Pancreas (tissue), 10 donors: ENCODE results near the gene CCNT1. TPM values are rescaled to one million over a fixed set of nuclear protein-coding genes. Genes with fewer than 3 reads are reported as not detected.
A peak's percentile ranks its signal among the peaks of the same experiment; 100 is the strongest.

Source experiments
- ATAC-seq, 4 donors: fragments of 200-7000 bp; cut with Tn5 transposase; one replicate each; pipeline versions ENCODE4 v1.8.0 to v1.9.1; 2020; ENCODE audit warnings: mild to moderate bottlenecking in 4 of 4, moderate library complexity in 4 of 4
- DNase-seq, 6 donors: peaks; one replicate each; pipeline ENCODE4 v3.0.0-alpha.2; 2020
- FAIRE-seq: peaks from 2 replicates; lab custom pipeline; 2012; peaks lifted over from hg19 to GRCh38; lab: Jason Lieb, UNC
- H3K27ac ChIP-seq, 4 donors: fragments of 200-600 bp; sonication (generic); 1 replicate in 3 of 4; 2 replicates in 1 of 4; pipeline versions ENCODE4 v1.5.0 to v1.8.0; 2020
- H3K27me3 ChIP-seq, 4 donors: fragments of 200-600 bp; one replicate each; pipeline ENCODE4 v1.8.0; 2021
- H3K36me3 ChIP-seq, 3 donors: fragments of 200-600 bp; sonication (generic) in 1 of 3; one replicate each; pipeline versions ENCODE4 v1.5.0 to v1.8.0; 2020 to 2021
- H3K4me1 ChIP-seq, 3 donors: fragments of 200-600 bp; one replicate each; pipeline ENCODE4 v1.8.0; 2021
- H3K4me3 ChIP-seq, 4 donors: fragments of 200-600 bp; sonication (generic) in 2 of 4; one replicate each; pipeline versions ENCODE4 v1.5.0 to v1.8.0; 2020 to 2021
- H3K9me3 ChIP-seq, 4 donors: fragments of 200-600 bp; one replicate each; pipeline ENCODE4 v1.8.0; 2021
- CTCF ChIP-seq, 4 donors: fragments of 200-600 bp; sonication (generic) in 3 of 4; IDR thresholded peaks; one replicate each; pipeline versions ENCODE4 v1.5.0 to v1.8.0; 2021; ENCODE audit warnings: antibody characterized with exemption in 4 of 4
- whole genome bisulfite sequencing, 2 donors: extraction: QIAGEN DNeasy Blood & Tissue Kit; methylation state at CpG; one replicate each; pipeline ENCODE4 v1.1.7; 2013; 5-methylcytosine and 5-hydroxymethylcytosine counted together
- intact Hi-C, 3 donors: fragments of 100-400 bp; cut with DNase I; formaldehyde crosslinking; loops; one replicate each; pipeline versions ENCODE4 v1.11.1 to v1.14.2; 2022
- polyA plus RNA-seq, 2 donors: library from polyadenylated mRNA; stranded (reverse); fragments of 200-250 nt; gene quantifications; one replicate each; pipeline ENCODE4 v1.2.3, GENCODE V29; 2013
- total RNA-seq, 6 donors: library from RNA; stranded (reverse); fragmentation: NEBNext Ultra II Directional in 4 of 6; extraction: Animal tissue kit (Norgen Biotek cat#: 25700) in 4 of 6; gene quantifications; one replicate each; pipeline versions ENCODE4 v1.2.1 to v1.2.4, GENCODE V29; 2021 to 2023
- donor health status: healthy with polysubstance abuse.
- donor health status: DM: no; HTN: no; CAD: no; lungs with moderate emphysema.
- donor health status: DM: no; HTN: no; CAD: no.
- donor health status: control.
- donor health status: control.
- donor health status: Bipolar disorder and iron deficiency.
- donor health status: DM: yes; HTN: yes; CAD: no.
- donor health status: DM: no; HTN: no; CAD: no.
- donor health status: DM: no; HTN: no; CAD: no.
- donor health status: DM: yes; HTN: yes; CAD: no.

CCNT1 gene
- total RNA-seq (10 to 100 TPM in 5 of 6 donors, 1 to 10 TPM in 1; 7.7 to 21.2 (median 17.2) TPM), polyA plus RNA-seq (1 to 10 TPM; 3.7 to 6.4 TPM)

- no peaks in the 10 kb centered on the region for H3K27me3 ChIP-seq
- peak; percentile 95 to 99 (median 98) for DNase-seq
- peak; percentile 95 for FAIRE-seq
- no peak for TF ChIP-seq CTCF (IDR thresholded peaks at IDR 0.05)
- peak within 1 kb of the TSS; percentile 74 to 95 (median 80) for H3K27ac ChIP-seq
- WGBS, 2 donors, result 0 to 1% methylated on average over 61 of the region's 61 CpGs
- peak within 1 kb of the TSS; percentile 35 to 89 (median 67) for H3K4me3 ChIP-seq
- peak; percentile 94 to 97 (median 96) for ATAC-seq
- intact Hi-C loops, result no loop called here
- H3K9me3 ChIP-seq, result no peaks in the 10 kb centered on the region
- H3K36me3 ChIP-seq, result no peaks in the 10 kb centered on the region
- peaks cover 16 to 25% (median 20%) of the 10 kb centered on the region in 3 donors for H3K4me1 ChIP-seq
These were observed at the start of gene CCNT1 for GRCh38 chr12:48716493-48717251. TSS of gene CCNT1 (minus strand) at chr12:48716707. CDS start at chr12:48716675, 32 bp downstream.

DNA sequence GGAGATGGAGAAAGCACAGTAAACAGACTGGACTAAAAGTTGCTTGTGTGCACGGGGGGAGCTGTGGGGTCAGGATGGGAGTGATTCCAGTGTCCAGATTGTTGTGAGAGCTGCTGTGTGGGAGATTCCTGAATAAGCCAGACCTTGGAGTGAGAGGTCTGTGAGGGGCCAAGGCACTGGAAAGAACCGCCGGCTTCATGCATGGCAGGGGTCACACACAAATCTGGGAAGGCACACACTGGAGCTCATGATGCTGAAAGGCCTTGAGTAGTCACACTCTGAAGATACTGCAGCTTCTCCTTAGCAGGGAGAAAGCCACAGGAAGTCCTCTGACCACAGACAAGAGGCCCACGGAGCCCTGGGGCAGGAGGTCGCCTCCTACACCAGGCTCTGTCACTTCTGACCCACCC lies 49.3 kb upstream of the CCNT1 start:
- H3K27me3 ChIP-seq, result no peaks in the 10 kb centered on the region
- H3K36me3 ChIP-seq, result peaks cover 0 to 7% (median 0%) of the 10 kb centered on the region in 3 donors
- no peak for TF ChIP-seq CTCF (IDR thresholded peaks at IDR 0.05)
- DNase-seq, result no peak
- no peak overlapping the region for H3K27ac ChIP-seq
- peak in 2 of 4 donors; percentile 28 to 66 for ATAC-seq
- no peak overlapping the region for H3K4me3 ChIP-seq
- H3K4me1 ChIP-seq, result no peaks in the 10 kb centered on the region
- FAIRE-seq, result no peak
- H3K9me3 ChIP-seq, result no peaks in the 10 kb centered on the region
- intact Hi-C loops, result no loop called here
- 86 to 87% methylated on average over 5 of the region's 5 CpGs for WGBS, 2 donors

DNA sequence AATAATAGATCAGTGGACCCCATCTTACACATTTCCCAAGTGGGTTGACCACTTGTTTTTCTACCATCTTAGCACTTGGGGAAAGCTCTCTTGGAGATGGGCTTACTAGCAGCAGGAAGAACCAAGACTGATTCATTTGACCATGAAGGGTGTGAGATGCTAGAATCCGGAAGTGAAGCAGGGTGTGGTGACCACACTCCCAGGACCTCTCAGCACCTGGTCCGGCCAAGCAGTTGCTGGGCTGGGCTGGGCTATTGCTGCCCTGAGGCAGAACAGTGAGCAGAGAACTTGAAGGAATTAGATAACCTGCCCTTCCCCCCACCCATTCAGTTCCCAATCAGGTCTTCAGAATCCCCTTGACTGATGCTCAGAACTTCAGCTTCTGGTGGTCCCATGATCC lies 48.0 kb upstream of the CCNT1 start:
- no peaks in the 10 kb centered on the region for H3K27me3 ChIP-seq
- no peak for TF ChIP-seq CTCF (IDR thresholded peaks at IDR 0.05)
- no peaks in the 10 kb centered on the region for H3K36me3 ChIP-seq
- no peak for ATAC-seq
- H3K27ac ChIP-seq, result no peak overlapping the region
- no peak for DNase-seq
- WGBS, 2 donors, result 73 to 81% methylated on average over 2 of the region's 2 CpGs
- no peaks in the 10 kb centered on the region for H3K9me3 ChIP-seq
- no peaks in the 10 kb centered on the region for H3K4me1 ChIP-seq
- no peak for FAIRE-seq
- no peak overlapping the region for H3K4me3 ChIP-seq
- intact Hi-C loops, result no loop called here

- FAIRE-seq (no peak), ATAC-seq (no peak), DNase-seq (no peak)
- no peaks in the 10 kb centered on the region for H3K9me3 ChIP-seq
- no peak overlapping the region for H3K27ac ChIP-seq
- TF ChIP-seq CTCF (IDR thresholded peaks at IDR 0.05), result no peak
- intact Hi-C loops, result loop anchor here in 1 of 3 donors (5.0 kb wide), 1 partner anchor 39 kb away; no protein-coding TSS in a partner anchor
- no peak overlapping the region for H3K4me3 ChIP-seq
- no peaks in the 10 kb centered on the region for H3K36me3 ChIP-seq
- no peaks in the 10 kb centered on the region for H3K27me3 ChIP-seq
- H3K4me1 ChIP-seq, result no peaks in the 10 kb centered on the region
These were observed 42.2 kb upstream of the CCNT1 start for GRCh38 chr12:48758737-48759136.

GRCh38 chr12:48758186-48758585 lies 41.7 kb upstream of the CCNT1 start:
- Histone ChIP-seq H3K36me3 (no peaks in the 10 kb centered on the region), H3K9me3 (no peaks in the 10 kb centered on the region), H3K4me3 (no peak overlapping the region), H3K27ac (no peak overlapping the region), H3K4me1 (no peaks in the 10 kb centered on the region), H3K27me3 (no peaks in the 10 kb centered on the region)
- FAIRE-seq, result no peak
- intact Hi-C loops, result loop anchor here in 1 of 3 donors (5.0 kb wide), 1 partner anchor 39 kb away; no protein-coding TSS in a partner anchor
- WGBS, 2 donors, result 65 to 72% methylated on average over 4 of the region's 4 CpGs
- no peak for ATAC-seq
- no peak for DNase-seq
- no peak for TF ChIP-seq CTCF (IDR thresholded peaks at IDR 0.05)
